ENCODE results near the gene PRICKLE3. TPM values are rescaled to one million over a fixed set of nuclear protein-coding genes. Genes with fewer than 3 reads are reported as not detected.

Gene PRICKLE3
- total and polyA plus RNA-seq, 2 experiments from 2014 or later, result 4.7 to 13.7 TPM

GRCh38 chrX:49193542-49193964, 7.4 kb upstream of the PRICKLE3 start:
- Mint-ChIP-seq H3K4me3 (no peak overlapping the region), H3K27me3 (ENCODE audit: insufficient read depth, low read depth, poor library complexity) (peaks cover 7% of the 10 kb centered on the region), H3K27ac (peak overlapping the region; percentile 31; the same call in 1 of the 2 replicates), H3K36me3 (ENCODE audit: low read depth) (no peaks in the 10 kb centered on the region; the same call in 2 of the 3 replicates), H3K4me1 (peaks cover 18% of the 10 kb centered on the region), H3K9me3 (no peaks in the 10 kb centered on the region)
- no peak for TF ChIP-seq ETS1 (IDR thresholded peaks at IDR 0.05)
- no peak for TF ChIP-seq ZNF331 (CRISPR knock-in tag; IDR thresholded peaks at IDR 0.05; ENCODE audit: low read depth)
- TF ChIP-seq ZNF114 (CRISPR knock-in tag; IDR thresholded peaks at IDR 0.05), result no peak
- no peak for TF ChIP-seq POLR2AphosphoS5 (IDR thresholded peaks at IDR 0.05; ENCODE audit: low read depth)
- no peak for TF ChIP-seq NANOG (IDR thresholded peaks at IDR 0.05; ENCODE audit: borderline replicate concordance)
- TF ChIP-seq REST (IDR thresholded peaks at IDR 0.05; ENCODE audit: unreplicated experiment), result no peak
- TF ChIP-seq ZNF462 (CRISPR knock-in tag; IDR thresholded peaks at IDR 0.05), result no peak
- no peak for TF ChIP-seq EZH2 (IDR thresholded peaks at IDR 0.05; ENCODE audit: low read depth, unreplicated experiment)
- H3K4me2 ChIP-seq, result no peak overlapping the region
- H3K4me3 ChIP-seq, result no peak overlapping the region
- H3K79me2 ChIP-seq (replicated peaks; ENCODE audit: insufficient read depth), result no peaks in the 10 kb centered on the region
- H2AFZ ChIP-seq, result no peak overlapping the region
- H3K36me3 ChIP-seq (ENCODE audit: insufficient read depth), result no peaks in the 10 kb centered on the region
- no peaks in the 10 kb centered on the region; the same call in 1 of the 2 replicates for H3K4me1 ChIP-seq (ENCODE audit: insufficient read depth)
- H3F3A ChIP-seq (replicated peaks; ENCODE audit: low read depth), result no peaks in the 10 kb centered on the region
- H3K9me2 ChIP-seq (ENCODE audit: insufficient read depth), result no peaks in the 10 kb centered on the region
- ATAC-seq, result no peak
- DNase-seq (ENCODE audit: low spot score), result no peak
- no peaks in the 10 kb centered on the region for H3K27me3 ChIP-seq (ENCODE audit: insufficient read depth)
- H4K20me1 ChIP-seq (replicated peaks; ENCODE audit: insufficient read depth), result no peaks in the 10 kb centered on the region
- H3K27ac ChIP-seq (ENCODE audit: low read depth), result no peak overlapping the region
